OCI-LY1 (cell line): ENCODE data around the gene GRID2.

Experiments used
- CTCF ChIP-seq: fragments of 200-600 bp; sonication (generic), shearing (Covaris generic); IDR thresholded peaks from 2 replicates; pipeline ENCODE4 v1.5.1; 2017; ENCODE audit warnings: mild to moderate bottlenecking, antibody characterized with exemption, low read length, moderate library complexity, mixed read lengths
- EZH2 ChIP-seq: fragments of 200-600 bp; sonication (generic), shearing (Covaris generic); IDR thresholded peaks from 2 replicates; pipeline ENCODE4 v1.8.0; 2017; ENCODE audit warnings: borderline replicate concordance, mixed run types, mild to moderate bottlenecking, antibody characterized with exemption, low read length, moderate library complexity, mixed read lengths

GRCh38 chr4:93319041-93319440 is 1015.3 kb downstream of the GRID2 start:
- no peak for TF ChIP-seq CTCF
- TF ChIP-seq EZH2, result no peak
